Measurements from ENCODE around the gene JARID2. TPM values are rescaled to one million over a fixed set of nuclear protein-coding genes. Genes with fewer than 3 reads are reported as not detected.
A peak's percentile ranks its signal among the peaks of the same experiment; 100 is the strongest.

Gene JARID2
- polyA plus RNA-seq: 13.3 TPM
- long read RNA-seq, donor 1: 0 reads
- long read RNA-seq, donor 2, full-length matches to known transcripts: 2 of 7 reads
- long read RNA-seq, donor 2, partial matches to known transcripts: 5 of 7 reads
- long read RNA-seq, donor 2, other reads (novel, unspliced or antisense): 0 of 7 reads
- long read RNA-seq, donor 3: 0 reads
- long read RNA-seq, donor 4: 0 reads
- long read RNA-seq, donor 5, full-length matches to known transcripts: 1 of 1 reads
- long read RNA-seq, donor 5, partial matches to known transcripts: 0 of 1 reads
- long read RNA-seq, donor 5, other reads (novel, unspliced or antisense): 0 of 1 reads
- long read RNA-seq, donor 6, partial matches to known transcripts: 6 of 6 reads
- long read RNA-seq, donor 6, other reads (novel, unspliced or antisense): 0 of 6 reads
- long read RNA-seq, donor 7: 0 reads
- long read RNA-seq, donor 8: 0 reads
- long read RNA-seq, donor 9: 0 reads
- long read RNA-seq, donor 10, full-length matches to known transcripts: 1 of 11 reads
- long read RNA-seq, donor 10, partial matches to known transcripts: 10 of 11 reads
- long read RNA-seq, donor 10, other reads (novel, unspliced or antisense): 0 of 11 reads
- long read RNA-seq, donor 11, full-length matches to known transcripts: 3 of 3 reads
- long read RNA-seq, donor 11, partial matches to known transcripts: 0 of 3 reads
- long read RNA-seq, donor 11, other reads (novel, unspliced or antisense): 0 of 3 reads

DNA sequence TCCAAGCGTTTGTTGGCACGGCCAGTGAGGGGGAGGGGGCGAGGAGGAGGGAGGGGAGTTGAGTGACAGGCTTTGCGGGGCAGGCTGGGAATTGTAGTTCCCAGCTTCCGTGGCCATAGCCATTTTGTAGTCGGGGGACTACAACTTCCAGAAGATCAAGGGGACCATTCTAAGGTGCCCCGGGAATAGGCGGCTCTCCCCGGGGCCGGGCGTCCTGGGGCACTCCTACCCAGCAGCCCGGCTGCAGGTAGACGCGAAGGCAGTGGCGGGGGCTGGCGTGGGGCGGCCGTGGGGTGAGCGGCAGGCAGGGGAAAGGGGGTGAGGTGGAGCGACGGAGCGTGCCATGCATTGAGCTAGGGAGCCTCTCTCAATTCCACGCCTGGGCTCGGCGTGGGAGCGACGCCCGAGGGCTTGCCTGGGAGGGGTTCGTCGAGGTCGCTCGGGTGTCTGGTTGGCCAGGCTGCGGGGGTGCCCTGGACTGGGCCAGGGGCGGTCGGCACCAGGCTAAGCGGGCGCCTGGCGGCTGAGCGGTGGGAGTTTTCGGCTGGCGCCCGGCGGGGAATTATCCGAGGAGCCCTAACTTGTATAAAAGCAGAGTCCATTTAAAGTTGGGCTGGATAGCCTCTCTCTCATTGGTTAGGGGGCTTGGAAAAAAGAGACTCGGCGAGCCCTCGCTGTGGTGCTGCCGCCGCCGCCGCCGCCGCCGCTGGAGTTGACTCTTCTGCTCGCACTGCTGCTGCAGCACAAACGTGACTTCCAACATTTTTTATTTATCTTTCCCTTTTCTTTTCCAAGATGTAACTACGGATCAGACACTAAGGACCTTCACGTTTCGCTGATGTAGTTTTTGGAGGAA is at the start of gene JARID2:
Gene JARID2 (plus strand): TSS at position 709 of the 856 bp plus-strand sequence. CDS start 471 bp downstream, outside the sequence.
- H3K4me1 ChIP-seq (ENCODE audit: control insufficient read depth, insufficient read depth, low read length): peaks cover 8% of the 10 kb centered on the region
- H3K27me3 ChIP-seq (ENCODE audit: control insufficient read depth, insufficient read depth, low read length): no peaks in the 10 kb centered on the region
- no CpG with 5 or more reads among the region's 59 CpGs for WGBS (ENCODE audit: insufficient coverage, low lambda C conversion rate)
- peak within 1 kb of the TSS; percentile 72 for H3K4me3 ChIP-seq (ENCODE audit: low read length)
- DNase-seq: peak; percentile 98 to 99
- peak within 1 kb of the TSS; percentile 88 for H3K27ac ChIP-seq (ENCODE audit: low read length)
- H3K36me3 ChIP-seq (ENCODE audit: control insufficient read depth, insufficient read depth, low read length): no peaks in the 10 kb centered on the region
- no peaks in the 10 kb centered on the region for H3K9me3 ChIP-seq (ENCODE audit: control insufficient read depth, low read depth, low read length)

DNA sequence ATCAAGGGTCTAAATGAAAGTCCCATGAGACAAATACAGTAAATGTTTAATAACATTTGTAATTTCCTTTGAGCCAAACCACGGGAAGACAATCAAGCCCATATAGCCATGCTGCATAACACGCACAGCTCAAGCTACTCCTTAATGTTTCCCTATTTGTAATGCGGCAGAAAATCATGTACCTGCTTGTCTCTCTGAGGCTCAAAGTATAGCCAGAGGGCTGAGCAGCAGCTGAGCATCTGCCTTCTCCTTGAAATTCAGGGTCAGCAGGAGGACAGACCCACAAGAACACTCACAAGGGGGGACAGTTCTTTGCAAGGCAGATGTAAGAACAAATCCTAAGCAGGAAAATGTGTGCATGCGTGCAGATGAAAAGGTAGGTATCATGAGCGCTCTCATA is 45.8 kb upstream of the JARID2 start:
- H3K36me3 ChIP-seq (ENCODE audit: control insufficient read depth, insufficient read depth, low read length): no peaks in the 10 kb centered on the region
- DNase-seq: no peak
- H3K27ac ChIP-seq (ENCODE audit: low read length): no peak overlapping the region

DNA sequence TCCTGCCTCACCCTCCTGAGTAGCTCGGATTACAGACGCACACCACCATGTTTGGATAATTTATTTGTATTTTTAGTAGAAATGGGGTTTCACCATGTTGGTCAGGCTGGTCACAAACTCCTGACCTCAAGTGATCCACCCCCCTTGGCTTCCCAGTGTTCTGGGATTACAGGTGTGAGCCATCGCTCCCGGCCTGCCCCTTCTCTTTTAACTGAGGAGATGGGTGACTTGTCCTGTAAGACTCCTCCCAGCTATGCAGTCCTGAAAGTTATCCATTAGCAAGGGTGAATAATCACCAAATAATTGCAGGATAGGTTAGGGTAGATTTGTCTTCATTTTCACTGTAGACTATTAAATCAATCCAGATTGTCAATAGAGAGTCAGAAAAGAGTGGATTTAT is 40.5 kb upstream of the JARID2 start:
- Histone ChIP-seq H3K27ac (ENCODE audit: low read length) (no peak overlapping the region), H3K27me3 (ENCODE audit: control insufficient read depth, insufficient read depth, low read length) (no peaks in the 10 kb centered on the region), H3K9me3 (ENCODE audit: control insufficient read depth, low read depth, low read length) (no peaks in the 10 kb centered on the region), H3K36me3 (ENCODE audit: control insufficient read depth, insufficient read depth, low read length) (no peaks in the 10 kb centered on the region), H3K4me1 (ENCODE audit: control insufficient read depth, insufficient read depth, low read length) (no peaks in the 10 kb centered on the region), H3K4me3 (ENCODE audit: low read length) (no peak overlapping the region)
- WGBS (ENCODE audit: insufficient coverage, low lambda C conversion rate): no CpG with 5 or more reads among the region's 4 CpGs
- no peak for DNase-seq

More for the DNA sequence above, 45.8 kb upstream of the JARID2 start:
- H3K4me3 ChIP-seq (ENCODE audit: low read length): no peak overlapping the region
- H3K4me1 ChIP-seq (ENCODE audit: control insufficient read depth, insufficient read depth, low read length): no peaks in the 10 kb centered on the region
- no peaks in the 10 kb centered on the region for H3K9me3 ChIP-seq (ENCODE audit: control insufficient read depth, low read depth, low read length)
- H3K27me3 ChIP-seq (ENCODE audit: control insufficient read depth, insufficient read depth, low read length): no peaks in the 10 kb centered on the region
- 57% methylated on average over 1 of the region's 5 CpGs for WGBS (ENCODE audit: insufficient coverage, low lambda C conversion rate)

DNA sequence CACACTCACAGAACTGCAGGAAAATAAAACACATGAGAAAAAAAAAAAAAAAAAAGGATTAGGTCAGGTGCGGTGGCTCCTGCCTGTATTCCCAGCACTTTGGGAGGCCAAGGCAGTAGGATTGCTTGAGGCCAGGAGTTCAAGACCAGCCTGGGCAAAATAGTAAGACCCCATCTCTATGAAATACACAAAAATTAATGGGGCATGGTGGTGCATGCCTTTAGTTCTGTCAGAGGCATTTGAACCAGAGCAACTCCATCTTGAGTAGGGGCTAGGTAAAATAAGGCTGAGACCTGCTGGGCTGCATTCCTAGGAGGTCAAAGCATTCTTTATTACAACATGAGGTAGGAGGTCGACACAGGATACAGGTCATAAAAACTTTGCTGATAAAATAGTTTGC is 39.0 kb upstream of the JARID2 start:
- no peaks in the 10 kb centered on the region for H3K36me3 ChIP-seq (ENCODE audit: control insufficient read depth, insufficient read depth, low read length)
- DNase-seq: no peak
- no peaks in the 10 kb centered on the region for H3K4me1 ChIP-seq (ENCODE audit: control insufficient read depth, insufficient read depth, low read length)
- WGBS (ENCODE audit: insufficient coverage, low lambda C conversion rate): no CpG with 5 or more reads among the region's 2 CpGs
- no peak overlapping the region for H3K4me3 ChIP-seq (ENCODE audit: low read length)
- no peaks in the 10 kb centered on the region for H3K27me3 ChIP-seq (ENCODE audit: control insufficient read depth, insufficient read depth, low read length)
- H3K27ac ChIP-seq (ENCODE audit: low read length): no peak overlapping the region
- no peaks in the 10 kb centered on the region for H3K9me3 ChIP-seq (ENCODE audit: control insufficient read depth, low read depth, low read length)

DNA sequence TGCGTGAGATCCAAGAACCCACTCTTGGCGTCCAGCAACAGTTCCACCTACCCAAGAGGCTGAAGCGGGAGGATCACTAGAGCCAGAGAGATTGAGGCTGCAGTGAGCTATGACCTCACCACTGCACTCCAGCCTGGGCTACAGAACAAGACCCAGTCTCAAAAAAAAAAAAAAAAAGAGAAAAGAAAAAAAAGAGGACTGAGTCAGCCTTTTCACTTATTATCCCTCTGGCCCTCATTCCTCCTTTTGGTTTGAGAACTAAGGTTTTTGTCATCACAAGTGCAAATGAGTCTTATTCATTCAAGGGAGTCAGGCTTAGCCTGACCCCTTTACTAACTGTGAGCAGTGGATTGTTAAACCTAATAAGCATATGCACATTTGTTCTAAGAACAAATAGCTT is 37.9 kb upstream of the JARID2 start:
- no peaks in the 10 kb centered on the region for H3K36me3 ChIP-seq (ENCODE audit: control insufficient read depth, insufficient read depth, low read length)
- no peak overlapping the region for H3K4me3 ChIP-seq (ENCODE audit: low read length)
- no peaks in the 10 kb centered on the region for H3K4me1 ChIP-seq (ENCODE audit: control insufficient read depth, insufficient read depth, low read length)
- H3K9me3 ChIP-seq (ENCODE audit: control insufficient read depth, low read depth, low read length): no peaks in the 10 kb centered on the region
- H3K27ac ChIP-seq (ENCODE audit: low read length): no peak overlapping the region
- H3K27me3 ChIP-seq (ENCODE audit: control insufficient read depth, insufficient read depth, low read length): no peaks in the 10 kb centered on the region
- WGBS (ENCODE audit: insufficient coverage, low lambda C conversion rate): 90% methylated on average over 2 of the region's 3 CpGs
- no peak for DNase-seq

DNA sequence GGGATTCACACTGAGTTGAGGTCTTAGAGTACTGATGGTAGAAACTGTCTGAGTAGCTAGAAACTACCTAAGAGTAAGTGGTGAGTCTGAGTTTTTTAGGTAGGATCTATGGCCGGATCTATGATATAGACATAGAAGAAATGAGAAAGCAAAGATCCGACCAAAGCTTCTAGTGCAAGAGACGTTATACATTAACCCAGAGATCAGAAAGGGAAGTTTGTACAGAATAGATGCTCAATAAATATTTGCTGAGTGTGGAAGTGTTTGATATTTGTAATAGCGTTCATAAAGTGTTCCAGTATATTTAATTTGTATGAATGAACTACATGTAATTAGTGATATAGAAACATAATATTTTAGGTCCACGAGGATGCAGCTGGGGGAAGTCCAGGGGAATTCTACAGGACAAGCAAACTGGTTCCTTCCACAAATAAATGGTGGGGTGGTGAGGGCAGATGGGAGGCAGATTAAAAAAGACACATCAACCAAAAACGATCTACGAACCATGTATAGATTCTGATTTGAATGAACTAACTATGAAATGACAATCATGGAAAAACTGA is 31.9 kb upstream of the JARID2 start:
- 45% methylated on average over 2 of the region's 7 CpGs for WGBS (ENCODE audit: insufficient coverage, low lambda C conversion rate)
- no peak for DNase-seq
- no peaks in the 10 kb centered on the region for H3K9me3 ChIP-seq (ENCODE audit: control insufficient read depth, low read depth, low read length)

DNA sequence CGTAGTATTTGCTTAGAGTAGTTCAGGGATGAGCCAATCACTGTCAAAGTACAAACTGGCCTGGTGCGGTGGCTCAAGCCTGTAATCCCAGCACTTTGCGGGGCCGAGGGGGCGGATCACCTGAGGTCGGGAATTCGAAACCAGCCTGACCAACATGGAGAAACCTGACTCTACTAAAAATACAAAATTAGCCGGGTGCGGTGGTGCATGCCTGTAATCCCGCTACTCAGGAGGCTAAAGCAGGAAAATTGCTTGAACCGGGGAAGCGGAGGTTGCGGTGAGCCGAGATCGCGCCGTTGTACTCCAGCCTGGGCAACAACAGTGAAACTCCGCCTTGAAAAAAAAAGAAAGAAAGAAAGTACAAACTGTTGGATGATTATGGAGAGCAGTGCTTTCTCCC is 27.5 kb upstream of the JARID2 start:
- no peak for DNase-seq
- Histone ChIP-seq H3K4me1 (ENCODE audit: control insufficient read depth, insufficient read depth, low read length) (no peaks in the 10 kb centered on the region), H3K27me3 (ENCODE audit: control insufficient read depth, insufficient read depth, low read length) (no peaks in the 10 kb centered on the region), H3K9me3 (ENCODE audit: control insufficient read depth, low read depth, low read length) (no peaks in the 10 kb centered on the region), H3K36me3 (ENCODE audit: control insufficient read depth, insufficient read depth, low read length) (no peaks in the 10 kb centered on the region), H3K27ac (ENCODE audit: low read length) (no peak overlapping the region), H3K4me3 (ENCODE audit: low read length) (no peak overlapping the region)
- WGBS (ENCODE audit: insufficient coverage, low lambda C conversion rate): no CpG with 5 or more reads among the region's 18 CpGs

More for the DNA sequence above, 31.9 kb upstream of the JARID2 start:
- Histone ChIP-seq H3K4me3 (ENCODE audit: low read length) (no peak overlapping the region), H3K36me3 (ENCODE audit: control insufficient read depth, insufficient read depth, low read length) (no peaks in the 10 kb centered on the region), H3K4me1 (ENCODE audit: control insufficient read depth, insufficient read depth, low read length) (no peaks in the 10 kb centered on the region), H3K27me3 (ENCODE audit: control insufficient read depth, insufficient read depth, low read length) (no peaks in the 10 kb centered on the region), H3K27ac (ENCODE audit: low read length) (no peak overlapping the region)

DNA sequence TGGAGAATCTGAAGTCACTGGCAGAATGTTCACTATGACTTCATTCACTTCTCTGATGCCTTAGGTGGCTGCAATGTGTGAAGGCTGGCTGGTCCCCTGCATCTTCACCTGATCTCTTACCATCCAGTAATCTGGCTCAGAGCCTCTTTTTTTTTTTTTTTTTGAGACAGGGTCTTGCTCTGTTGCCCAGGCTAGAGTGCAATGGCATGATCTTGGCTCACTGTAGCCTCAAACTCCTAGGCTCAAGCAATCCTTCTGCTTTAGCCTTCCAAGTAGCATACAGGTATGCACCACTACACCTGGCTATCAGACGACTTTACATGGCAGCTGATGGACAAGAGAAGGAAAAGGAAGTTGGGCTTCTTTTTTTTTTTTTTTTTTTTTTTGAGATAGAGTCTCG is 25.8 kb upstream of the JARID2 start:
- Histone ChIP-seq H3K4me1 (ENCODE audit: control insufficient read depth, insufficient read depth, low read length) (no peaks in the 10 kb centered on the region), H3K27ac (ENCODE audit: low read length) (no peak overlapping the region), H3K4me3 (ENCODE audit: low read length) (no peak overlapping the region), H3K9me3 (ENCODE audit: control insufficient read depth, low read depth, low read length) (no peaks in the 10 kb centered on the region), H3K36me3 (ENCODE audit: control insufficient read depth, insufficient read depth, low read length) (no peaks in the 10 kb centered on the region), H3K27me3 (ENCODE audit: control insufficient read depth, insufficient read depth, low read length) (no peaks in the 10 kb centered on the region)
- WGBS (ENCODE audit: insufficient coverage, low lambda C conversion rate): no CpG with 5 or more reads among the region's 2 CpGs
- DNase-seq: no peak

DNA sequence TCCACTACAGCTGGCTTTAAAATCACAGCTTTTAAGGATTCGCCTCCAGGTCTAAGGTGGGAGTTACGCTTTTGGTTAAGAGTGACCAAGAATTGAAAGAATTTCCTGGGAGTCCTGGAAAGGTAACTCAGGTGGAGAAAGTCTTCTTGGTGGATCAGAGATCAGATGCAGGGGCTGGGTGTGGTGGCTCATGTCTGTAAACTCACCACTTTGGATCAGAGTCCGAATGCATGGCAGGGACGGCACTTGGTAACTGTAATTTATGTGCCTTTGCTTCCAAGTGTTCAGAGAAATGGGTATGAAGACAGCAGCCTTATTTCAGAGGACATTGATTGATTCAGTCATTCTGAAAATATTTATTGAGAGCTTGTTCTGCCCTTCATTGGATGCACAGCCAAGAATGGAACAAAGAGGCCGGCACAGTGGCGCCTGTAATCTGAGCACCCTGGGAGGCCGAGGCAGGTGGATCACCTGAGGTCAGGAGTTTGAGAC is 18.0 kb upstream of the JARID2 start:
- Histone ChIP-seq H3K4me1 (ENCODE audit: control insufficient read depth, insufficient read depth, low read length) (no peaks in the 10 kb centered on the region), H3K27me3 (ENCODE audit: control insufficient read depth, insufficient read depth, low read length) (no peaks in the 10 kb centered on the region), H3K9me3 (ENCODE audit: control insufficient read depth, low read depth, low read length) (no peaks in the 10 kb centered on the region), H3K27ac (ENCODE audit: low read length) (no peak overlapping the region), H3K36me3 (ENCODE audit: control insufficient read depth, insufficient read depth, low read length) (no peaks in the 10 kb centered on the region), H3K4me3 (ENCODE audit: low read length) (no peak overlapping the region)
- DNase-seq: peak in 1 of 2 donors; percentile 55
- no CpG with 5 or more reads among the region's 7 CpGs for WGBS (ENCODE audit: insufficient coverage, low lambda C conversion rate)

DNA sequence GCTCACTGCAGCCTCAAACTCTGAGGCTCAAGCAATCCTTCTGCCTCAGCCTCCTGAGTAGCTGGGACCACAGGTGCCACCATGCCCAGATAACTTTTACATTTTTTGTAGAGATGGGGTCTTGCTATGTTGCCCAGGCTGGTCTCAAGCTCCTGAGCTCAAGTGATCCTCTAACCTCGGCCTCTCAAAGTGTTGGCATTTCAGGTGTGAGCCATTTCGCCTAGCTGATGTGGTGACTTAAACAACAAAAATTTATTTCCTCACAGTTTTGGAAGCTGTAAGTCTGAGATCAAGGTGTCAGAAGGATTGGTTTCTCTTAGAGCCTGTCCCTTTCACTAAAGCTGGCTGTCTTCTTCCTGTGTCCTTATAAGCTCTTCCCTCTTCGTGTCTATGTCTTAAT is 15.0 kb upstream of the JARID2 start:
- no peak overlapping the region for H3K4me3 ChIP-seq (ENCODE audit: low read length)
- H3K27me3 ChIP-seq (ENCODE audit: control insufficient read depth, insufficient read depth, low read length): no peaks in the 10 kb centered on the region
- H3K27ac ChIP-seq (ENCODE audit: low read length): no peak overlapping the region
- H3K9me3 ChIP-seq (ENCODE audit: control insufficient read depth, low read depth, low read length): no peaks in the 10 kb centered on the region
- no peaks in the 10 kb centered on the region for H3K36me3 ChIP-seq (ENCODE audit: control insufficient read depth, insufficient read depth, low read length)
- no peak for DNase-seq
- WGBS (ENCODE audit: insufficient coverage, low lambda C conversion rate): no CpG with 5 or more reads among the region's 3 CpGs
- no peaks in the 10 kb centered on the region for H3K4me1 ChIP-seq (ENCODE audit: control insufficient read depth, insufficient read depth, low read length)
